OCI-LY7 (cell line): ENCODE data around the gene ZNF423. TPM values are rescaled to one million over a fixed set of nuclear protein-coding genes. Genes with fewer than 3 reads are reported as not detected.

Experiments used
- BruUV-seq: library from RNA; stranded (reverse); fragments of 400-500 nt; replicated peaks from 2 replicates; lab custom pipeline; 2021; lab: Mats Ljungman, UMichigan
- CTCF ChIA-PET: fragments of 300-600 bp; sonication (Branson Sonifier 250); formaldehyde crosslinking; loops from one replicate; lab custom pipeline; 2022; ENCODE audit warnings: antibody characterized with exemption; ENCODE audit not compliant: unreplicated experiment; lab: Charles Lee
- POLR2A ChIA-PET: fragments of 300-600 bp; sonication (Branson Sonifier 250); formaldehyde crosslinking; loops from one replicate; lab custom pipeline; 2022; ENCODE audit warnings: antibody characterized with exemption; lab: Charles Lee
- DNase-seq: peaks from one replicate; pipeline ENCODE4 v3.0.0-alpha.2; 2015; ENCODE audit warnings: low spot score
- H2AFZ ChIP-seq: fragments of 200-600 bp; sonication (generic), shearing (Covaris generic); 2 replicates; pipeline ENCODE4 v1.6.1; 2014; ENCODE audit warnings: mild to moderate bottlenecking, antibody characterized with exemption, low read length, moderate library complexity
- H3K27ac ChIP-seq: fragments of 200-600 bp; sonication (generic); 2 replicates; pipeline ENCODE4 v1.5.1; 2014; ENCODE audit warnings: mixed run types, low read depth, mild to moderate bottlenecking, moderate library complexity, low read length, inconsistent platforms; ENCODE audit not compliant: poor library complexity, severe bottlenecking
- H3K36me3 ChIP-seq: fragments of 200-600 bp; sonication (generic); 2 replicates; pipeline ENCODE4 v1.6.1; 2014; ENCODE audit warnings: mild to moderate bottlenecking, antibody characterized with exemption, low read length, moderate library complexity, mixed read lengths; ENCODE audit not compliant: insufficient read depth
- H3K4me1 ChIP-seq: fragments of 200-600 bp; sonication (generic); 2 replicates; pipeline ENCODE4 v1.5.1; 2014; ENCODE audit warnings: mild to moderate bottlenecking, low read length; ENCODE audit not compliant: insufficient read depth, poor library complexity, severe bottlenecking
- H3K4me2 ChIP-seq: fragments of 200-600 bp; sonication (generic); 2 replicates; pipeline ENCODE4 v1.6.1; 2014; ENCODE audit warnings: mild to moderate bottlenecking, low read length
- H3K4me3 ChIP-seq: fragments of 200-600 bp; sonication (generic); 2 replicates; pipeline ENCODE4 v1.5.1; 2014; ENCODE audit warnings: mild to moderate bottlenecking, low read depth, low read length; ENCODE audit not compliant: poor library complexity, severe bottlenecking
- H3K79me2 ChIP-seq: fragments of 200-600 bp; sonication (generic); 2 replicates; pipeline ENCODE4 v1.6.1; 2016; ENCODE audit warnings: low read depth, mild to moderate bottlenecking, low read length, moderate library complexity, mixed read lengths; ENCODE audit not compliant: insufficient read depth
- H3K9me2 ChIP-seq: fragments of 200-600 bp; sonication (generic); 2 replicates; pipeline ENCODE4 v1.6.1; 2016; ENCODE audit warnings: mild to moderate bottlenecking, low read length, mixed read lengths; ENCODE audit not compliant: insufficient read depth
- H3K9me3 ChIP-seq: fragments of 200-600 bp; sonication (generic); 2 replicates; pipeline ENCODE4 v1.6.1; 2014; ENCODE audit warnings: mild to moderate bottlenecking, mixed run types, low read length, mixed read lengths
- H4K20me1 ChIP-seq: fragments of 200-600 bp; sonication (generic); 2 replicates; pipeline ENCODE4 v1.6.1; 2014; ENCODE audit warnings: mild to moderate bottlenecking, antibody characterized with exemption, low read length, moderate library complexity, mixed read lengths; ENCODE audit not compliant: insufficient read depth
- EZH2phosphoT487 ChIP-seq: fragments of 200-600 bp; sonication (generic); IDR thresholded peaks from 2 replicates; pipeline ENCODE4 v1.6.1; 2018; ENCODE audit warnings: low read depth, borderline replicate concordance, mild to moderate bottlenecking, mixed run types, antibody characterized with exemption, low read length, moderate library complexity, mixed read lengths
- intact Hi-C: fragments of 100-400 bp; cut with micrococcal nuclease; formaldehyde crosslinking; loops from one replicate; pipeline ENCODE4 v1.10.0; 2022; ENCODE audit not compliant: unreplicated experiment
- total RNA-seq, 2 experiments: library from RNA; depleted of rRNA in 1 of 2; stranded (reverse); fragments of >200 nt in 1 of 2; shearing (Covaris generic) in 1 of 2; gene quantifications; 2 replicates each; pipeline ENCODE4 v1.2.3, GENCODE V29; 2014 to 2022
- TF ChIP-seq, protein P1 (sequence below): fragments of 200-600 bp; sonication (generic); conservative IDR thresholded peaks from 2 replicates; pipeline ENCODE4 v1.5.1; 2014; ENCODE audit warnings: mild to moderate bottlenecking, antibody characterized with exemption, low read length, moderate library complexity, mixed read lengths

Gene ZNF423
- total RNA-seq, 2 experiments from 2014 or later = 0.09 to 0.13 TPM

DNA sequence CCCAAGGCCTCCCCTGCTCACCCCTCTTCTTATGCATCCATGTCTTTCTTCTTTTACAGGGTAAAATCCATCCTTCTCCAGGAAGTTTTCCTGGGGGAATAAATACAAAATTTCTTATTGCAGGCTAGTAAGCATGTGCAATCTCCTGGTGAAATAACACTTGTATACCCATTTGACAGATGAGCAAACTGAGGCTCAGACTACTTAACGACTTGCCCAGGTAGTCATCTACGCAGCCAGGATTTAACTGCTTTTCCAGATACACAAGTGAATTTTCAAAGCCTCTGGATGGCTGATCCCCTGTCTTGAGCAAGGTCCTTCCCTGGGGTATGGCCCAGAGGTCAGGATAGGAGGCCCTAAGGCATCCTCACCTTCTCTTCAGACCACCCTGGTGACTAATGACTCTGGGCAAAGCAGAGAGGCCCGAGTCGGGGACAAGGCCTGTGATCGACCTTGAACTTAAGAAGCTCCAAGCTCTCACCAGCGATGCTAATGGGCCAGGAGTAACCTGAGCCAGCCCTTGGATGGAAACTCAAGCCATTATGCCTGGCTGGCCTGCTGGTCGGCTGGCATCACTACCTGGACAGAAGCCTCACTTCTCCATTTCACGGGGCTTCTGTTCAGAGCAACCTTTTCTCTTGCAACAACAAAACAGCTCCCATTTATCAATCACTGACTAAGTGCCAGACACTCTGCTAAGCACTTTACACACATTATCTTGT is 33.1 kb downstream of the ZNF423 start:
- Histone ChIP-seq H3K9me2 (no peaks in the 10 kb centered on the region), H4K20me1 (no peaks in the 10 kb centered on the region), H2AFZ (no peak overlapping the region), H3K4me1 (no peaks in the 10 kb centered on the region), H3K79me2 (no peaks in the 10 kb centered on the region), H3K9me3 (no peaks in the 10 kb centered on the region), H3K4me2 (no peak overlapping the region), H3K27ac (no peak overlapping the region), H3K36me3 (no peaks in the 10 kb centered on the region), H3K4me3 (no peak overlapping the region)
- TF ChIP-seq, protein P1, sequence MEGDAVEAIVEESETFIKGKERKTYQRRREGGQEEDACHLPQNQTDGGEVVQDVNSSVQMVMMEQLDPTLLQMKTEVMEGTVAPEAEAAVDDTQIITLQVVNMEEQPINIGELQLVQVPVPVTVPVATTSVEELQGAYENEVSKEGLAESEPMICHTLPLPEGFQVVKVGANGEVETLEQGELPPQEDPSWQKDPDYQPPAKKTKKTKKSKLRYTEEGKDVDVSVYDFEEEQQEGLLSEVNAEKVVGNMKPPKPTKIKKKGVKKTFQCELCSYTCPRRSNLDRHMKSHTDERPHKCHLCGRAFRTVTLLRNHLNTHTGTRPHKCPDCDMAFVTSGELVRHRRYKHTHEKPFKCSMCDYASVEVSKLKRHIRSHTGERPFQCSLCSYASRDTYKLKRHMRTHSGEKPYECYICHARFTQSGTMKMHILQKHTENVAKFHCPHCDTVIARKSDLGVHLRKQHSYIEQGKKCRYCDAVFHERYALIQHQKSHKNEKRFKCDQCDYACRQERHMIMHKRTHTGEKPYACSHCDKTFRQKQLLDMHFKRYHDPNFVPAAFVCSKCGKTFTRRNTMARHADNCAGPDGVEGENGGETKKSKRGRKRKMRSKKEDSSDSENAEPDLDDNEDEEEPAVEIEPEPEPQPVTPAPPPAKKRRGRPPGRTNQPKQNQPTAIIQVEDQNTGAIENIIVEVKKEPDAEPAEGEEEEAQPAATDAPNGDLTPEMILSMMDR = no peak
- no peak for TF ChIP-seq EZH2phosphoT487
- CTCF ChIA-PET = no interaction called here
- DNase-seq = no peak
- BruUV-seq = no TSS peak
- POLR2A ChIA-PET = interaction anchor here (0.5 to 0.7 kb wide), 4 partner anchors 114 to 571 kb away, joined by 3 to 4 read pairs (median 4); no protein-coding TSS in a partner anchor
- intact Hi-C loops = no loop called here

DNA sequence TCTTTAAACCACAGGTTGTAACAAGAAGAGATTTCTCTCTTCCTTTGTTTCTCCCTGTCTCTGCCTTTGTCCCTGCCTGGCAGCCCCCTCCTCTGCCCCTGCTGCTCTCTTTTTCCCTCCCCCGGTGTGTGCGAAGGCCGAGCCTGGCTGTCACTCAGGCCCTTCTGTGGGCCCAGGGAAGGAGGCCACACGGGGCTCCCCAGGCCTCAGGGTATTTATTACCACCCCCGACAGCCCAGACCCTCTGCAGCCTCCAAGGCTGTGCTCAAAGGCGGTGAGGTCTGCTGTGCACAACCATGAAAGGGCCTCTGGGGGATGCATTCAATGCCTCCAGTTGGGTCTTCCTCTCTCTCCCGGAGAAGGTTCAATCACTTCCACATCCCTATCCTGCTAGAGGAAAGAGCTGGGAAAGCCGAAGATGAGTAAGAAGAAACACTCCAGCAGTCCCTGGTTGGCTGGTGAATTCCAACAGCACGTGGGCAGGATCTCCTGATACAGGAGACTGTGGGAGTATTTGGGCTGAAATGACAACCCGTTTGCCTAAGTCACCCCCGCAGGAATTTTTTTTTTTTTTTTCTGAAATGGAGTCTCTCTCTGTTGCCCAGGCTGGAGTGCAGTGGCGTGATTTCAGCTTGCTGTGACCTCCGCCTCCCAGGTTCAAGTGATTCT is 34.2 kb downstream of the ZNF423 start:
- H3K36me3 ChIP-seq = no peaks in the 10 kb centered on the region
- H2AFZ ChIP-seq = no peak overlapping the region
- TF ChIP-seq EZH2phosphoT487 = no peak
- TF ChIP-seq, protein P1 = no peak
- H3K4me2 ChIP-seq = no peak overlapping the region
- DNase-seq = no peak
- no peak overlapping the region for H3K4me3 ChIP-seq
- POLR2A ChIA-PET = interaction anchor here (0.7 kb wide), 2 partner anchors 115 to 519 kb away, joined by 3 to 4 read pairs; no protein-coding TSS in a partner anchor
- BruUV-seq = no TSS peak
- CTCF ChIA-PET = no interaction called here
- no peaks in the 10 kb centered on the region for H3K79me2 ChIP-seq
- intact Hi-C loops = no loop called here
- H3K4me1 ChIP-seq = no peaks in the 10 kb centered on the region
- H4K20me1 ChIP-seq = no peaks in the 10 kb centered on the region
- no peaks in the 10 kb centered on the region for H3K9me2 ChIP-seq
- no peak overlapping the region for H3K27ac ChIP-seq
- H3K9me3 ChIP-seq = no peaks in the 10 kb centered on the region

DNA sequence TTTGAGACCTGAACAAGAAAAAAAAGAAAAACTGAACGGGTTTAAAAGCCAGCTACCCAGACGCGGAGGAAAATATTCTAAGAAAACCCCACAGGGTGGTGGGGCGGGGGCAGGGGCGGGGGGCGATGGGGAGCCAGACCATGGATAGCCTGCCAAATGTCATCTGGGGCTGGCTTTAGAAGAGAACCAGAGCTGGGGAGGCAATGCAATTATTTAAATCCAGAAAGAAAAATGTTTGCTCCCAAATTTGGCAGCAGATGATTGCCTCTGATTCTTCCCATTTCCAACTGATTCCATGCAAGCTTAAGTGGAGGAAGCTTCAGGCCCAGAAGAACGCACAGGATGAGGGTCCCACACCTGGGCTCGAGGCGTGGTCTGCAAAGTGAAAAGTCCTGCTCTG is 34.8 kb downstream of the ZNF423 start:
- H3K4me3 ChIP-seq = no peak overlapping the region
- H2AFZ ChIP-seq = no peak overlapping the region
- BruUV-seq = no TSS peak
- intact Hi-C loops = no loop called here
- TF ChIP-seq, protein P1 = no peak
- TF ChIP-seq EZH2phosphoT487 = no peak
- H3K4me2 ChIP-seq = no peak overlapping the region
- DNase-seq = no peak
- H3K36me3 ChIP-seq = no peaks in the 10 kb centered on the region
- H4K20me1 ChIP-seq = no peaks in the 10 kb centered on the region
- no peaks in the 10 kb centered on the region for H3K4me1 ChIP-seq
- ChIA-PET POLR2A (no interaction called here), CTCF (no interaction called here)
- no peaks in the 10 kb centered on the region for H3K9me2 ChIP-seq
- no peaks in the 10 kb centered on the region for H3K79me2 ChIP-seq
- no peak overlapping the region for H3K27ac ChIP-seq
- no peaks in the 10 kb centered on the region for H3K9me3 ChIP-seq
